ENCODE results near the gene CDC45.

The CDC45 gene

DNA sequence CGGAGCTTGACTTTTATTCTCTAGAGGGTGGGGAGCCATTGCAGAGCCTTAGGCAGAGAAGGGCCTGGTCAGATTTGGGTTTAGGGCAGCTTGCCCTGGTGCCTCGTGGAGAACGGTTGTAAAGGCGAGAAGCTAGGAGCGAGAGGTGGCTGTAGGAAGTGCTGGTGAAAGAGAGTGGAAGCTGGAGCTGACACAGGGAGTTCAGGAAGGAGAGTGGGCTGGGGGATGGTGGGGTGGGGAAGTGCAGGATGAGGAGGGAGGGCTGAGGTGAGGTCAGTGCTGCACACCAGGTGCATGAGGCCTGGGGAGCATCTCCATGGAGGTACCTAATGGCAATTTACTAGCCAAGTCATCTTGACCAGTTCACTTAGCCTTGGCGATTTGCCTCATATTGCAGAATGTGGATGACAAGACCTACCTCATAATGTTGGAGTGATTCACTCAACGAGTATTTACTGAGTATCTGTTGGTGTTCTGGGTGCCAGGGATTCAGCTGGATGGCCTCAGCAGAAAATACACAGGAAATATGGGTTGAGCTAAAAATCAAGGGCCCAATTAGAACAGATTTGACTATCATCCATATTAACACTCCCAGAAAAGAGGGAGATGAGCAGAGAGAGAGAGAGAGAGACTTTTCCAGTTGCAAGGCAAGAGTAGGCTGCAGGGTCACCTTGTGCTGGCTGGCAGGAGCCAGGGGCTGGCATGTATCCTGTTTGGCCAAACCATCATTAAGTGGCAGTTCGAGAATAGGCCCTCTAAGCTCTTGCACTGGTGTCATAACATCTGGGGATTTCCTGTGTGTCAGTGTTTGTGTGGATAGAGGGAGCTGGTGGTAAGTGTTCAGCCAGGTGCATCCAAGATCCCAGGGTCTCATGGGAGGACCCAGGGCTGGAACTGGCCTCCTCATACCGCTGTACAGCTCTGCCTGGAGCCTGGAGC lies 88.9 kb downstream of the CDC45 start:
- DNase-seq = no peak

DNA sequence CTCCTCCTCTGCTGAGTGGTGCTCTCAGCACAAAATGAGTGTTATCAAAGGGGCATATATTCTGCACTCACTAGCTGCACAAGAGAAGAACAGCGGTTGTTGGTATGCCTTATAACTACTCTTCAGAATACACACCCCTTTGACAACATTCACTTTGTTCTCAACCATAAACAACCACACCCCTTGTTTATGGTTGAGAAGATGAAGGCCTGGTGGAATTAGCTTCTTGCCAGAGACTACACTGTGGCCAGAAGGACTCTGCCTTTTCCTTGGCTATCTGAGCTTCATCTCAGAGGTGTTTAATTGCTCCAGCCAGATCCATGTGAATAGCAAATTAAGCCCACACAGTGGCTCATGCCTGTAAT lies 89.5 kb downstream of the CDC45 start:
- DNase-seq = no peak

DNA sequence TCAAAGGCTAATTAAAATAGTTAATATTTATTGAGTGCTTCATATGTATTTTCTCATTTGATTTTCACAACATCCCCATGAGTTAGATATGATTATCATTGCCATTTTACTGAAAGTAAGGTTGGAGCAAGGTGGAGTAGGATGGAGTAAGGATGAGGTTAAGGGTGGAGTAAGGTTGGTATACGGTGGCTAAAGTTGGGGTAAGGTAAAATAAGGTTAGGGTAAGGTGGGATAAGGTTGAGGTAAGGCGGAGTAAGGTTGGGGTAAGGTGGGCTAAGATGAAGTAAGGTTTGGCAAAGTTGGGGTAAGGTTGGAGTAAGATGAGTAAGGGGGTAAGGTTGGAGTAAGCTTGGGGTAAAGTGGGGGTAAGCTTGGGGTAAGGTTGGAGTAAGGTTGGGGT lies 90.3 kb downstream of the CDC45 start:
- DNase-seq = no peak

Measured in DMS79 treated with DMSO at 0.1 percent for 48 hours (cell line).